ENCODE measurements around the gene TRMT44. TPM values are rescaled to one million over a fixed set of nuclear protein-coding genes. Genes with fewer than 3 reads are reported as not detected.
"Not testable (repeated sequence)": the region's sequence is repeated elsewhere in the genome, so short reads cannot be mapped to it uniquely, and the experiment has no call there.

TRMT44 gene
- total RNA-seq, 2 donors from 2014 or later, result 10.5 to 11.4 TPM

- DNase-seq (ENCODE audit: low spot score), result no peak
- Histone ChIP-seq H3K36me3 (no peaks in the 10 kb centered on the region), H3K4me1 (peaks cover 0 to 4% of the 10 kb centered on the region in 2 donors), H3K9me3 (no peaks in the 10 kb centered on the region), H3K4me3 (no peak overlapping the region), H3K27ac (no peak overlapping the region), H3K27me3 (no peaks in the 10 kb centered on the region)
- no peak for TF ChIP-seq CTCF (IDR thresholded peaks at IDR 0.05)
Measured at GRCh38 chr4:8512510-8512909, 71.9 kb downstream of the TRMT44 start.

- H3K36me3 ChIP-seq; H3K27me3 ChIP-seq; H3K27ac ChIP-seq; H3K4me3 ChIP-seq; H3K4me1 ChIP-seq; H3K9me3 ChIP-seq; DNase-seq (ENCODE audit: low spot score): not testable (repeated sequence)
Measured at GRCh38 chr4:8513080-8513479, 72.5 kb downstream of the TRMT44 start.

GRCh38 chr4:8513931-8514330 is 73.4 kb downstream of the TRMT44 start:
- no peaks in the 10 kb centered on the region for H3K27me3 ChIP-seq
- H3K4me1 ChIP-seq, result no peaks in the 10 kb centered on the region
- no peak for DNase-seq (ENCODE audit: low spot score)
- TF ChIP-seq CTCF (IDR thresholded peaks at IDR 0.05), result no peak
- no peak overlapping the region for H3K27ac ChIP-seq
- H3K9me3 ChIP-seq, result no peaks in the 10 kb centered on the region
- H3K4me3 ChIP-seq, result no peak overlapping the region
- no peaks in the 10 kb centered on the region for H3K36me3 ChIP-seq

GRCh38 chr4:8514391-8514790 is 73.8 kb downstream of the TRMT44 start:
- no peaks in the 10 kb centered on the region for H3K36me3 ChIP-seq
- no peak for DNase-seq (ENCODE audit: low spot score)
- TF ChIP-seq CTCF (IDR thresholded peaks at IDR 0.05), result no peak
- H3K4me3 ChIP-seq, result no peak overlapping the region
- no peak overlapping the region for H3K27ac ChIP-seq
- no peaks in the 10 kb centered on the region for H3K27me3 ChIP-seq
- no peaks in the 10 kb centered on the region for H3K9me3 ChIP-seq
- no peaks in the 10 kb centered on the region for H3K4me1 ChIP-seq

GRCh38 chr4:8515316-8516060 is 74.9 kb downstream of the TRMT44 start:
- H3K27ac ChIP-seq, result no peak overlapping the region
- TF ChIP-seq CTCF (IDR thresholded peaks at IDR 0.05), result no peak
- H3K27me3 ChIP-seq, result no peaks in the 10 kb centered on the region
- no peak for DNase-seq (ENCODE audit: low spot score)
- H3K9me3 ChIP-seq, result peaks cover 0 to 3% of the 10 kb centered on the region in 2 donors
- H3K4me1 ChIP-seq, result no peaks in the 10 kb centered on the region
- no peak overlapping the region for H3K4me3 ChIP-seq
- no peaks in the 10 kb centered on the region for H3K36me3 ChIP-seq

GRCh38 chr4:8516061-8516573 is 75.5 kb downstream of the TRMT44 start:
- TF ChIP-seq CTCF (IDR thresholded peaks at IDR 0.05), result no peak
- peaks cover 0 to 10% of the 10 kb centered on the region in 2 donors for H3K9me3 ChIP-seq
- H3K36me3 ChIP-seq, result no peaks in the 10 kb centered on the region
- DNase-seq (ENCODE audit: low spot score), result no peak
- H3K4me3 ChIP-seq, result no peak overlapping the region
- no peaks in the 10 kb centered on the region for H3K4me1 ChIP-seq
- no peaks in the 10 kb centered on the region for H3K27me3 ChIP-seq
- no peak overlapping the region for H3K27ac ChIP-seq

Measured in right atrium auricular region (tissue), 2 donors.